RWPE2 (cell line): ENCODE measurements around the gene FAM187B.

Experiments used
- ATAC-seq: fragments of 200-7000 bp; cut with Tn5 transposase; 3 replicates; pipeline ENCODE4 v1.9.1; 2021; ENCODE audit warnings: low read depth
- DNase-seq: peaks from one replicate; pipeline ENCODE4 v3.0.0-alpha.2; 2020; ENCODE audit warnings: low spot score
- H3K27ac ChIP-seq: fragments of 450-650 bp; 2 replicates; pipeline ENCODE4 v1.5.1; 2017; ENCODE audit warnings: mild to moderate bottlenecking; ENCODE audit not compliant: poor library complexity, severe bottlenecking
- H3K27me3 ChIP-seq: fragments of 250-450 bp; sonication (Bioruptor Pico); 2 replicates; pipeline ENCODE4 v1.5.1; 2021; ENCODE audit warnings: mild to moderate bottlenecking, moderate library complexity; ENCODE audit not compliant: insufficient read depth, poor library complexity, severe bottlenecking
- H3K36me3 ChIP-seq: fragments of 250-450 bp; sonication (Bioruptor Pico); 2 replicates; pipeline ENCODE4 v1.5.1; 2020; ENCODE audit warnings: low read depth, mild to moderate bottlenecking, moderate library complexity
- H3K4me1 ChIP-seq: fragments of 250-450 bp; sonication (Bioruptor Pico); 2 replicates; pipeline ENCODE4 v1.5.1; 2021; ENCODE audit warnings: mild to moderate bottlenecking, moderate library complexity; ENCODE audit not compliant: insufficient read depth, poor library complexity, severe bottlenecking
- H3K4me3 ChIP-seq: fragments of 250-450 bp; sonication (Bioruptor Pico); 2 replicates; pipeline ENCODE4 v1.5.1; 2021; ENCODE audit warnings: mild to moderate bottlenecking, moderate library complexity; ENCODE audit not compliant: severe bottlenecking
- H3K9me3 ChIP-seq: fragments of 250-450 bp; sonication (Bioruptor Pico); 2 replicates; pipeline ENCODE4 v1.5.1; 2021; ENCODE audit warnings: mild to moderate bottlenecking, moderate library complexity; ENCODE audit not compliant: severe bottlenecking
- CTCF ChIP-seq: fragments of 450-650 bp; IDR thresholded peaks from one replicate; pipeline ENCODE4 v1.5.1; 2017; ENCODE audit warnings: mild to moderate bottlenecking, moderate library complexity; ENCODE audit not compliant: poor library complexity, severe bottlenecking

FAM187B gene

DNA sequence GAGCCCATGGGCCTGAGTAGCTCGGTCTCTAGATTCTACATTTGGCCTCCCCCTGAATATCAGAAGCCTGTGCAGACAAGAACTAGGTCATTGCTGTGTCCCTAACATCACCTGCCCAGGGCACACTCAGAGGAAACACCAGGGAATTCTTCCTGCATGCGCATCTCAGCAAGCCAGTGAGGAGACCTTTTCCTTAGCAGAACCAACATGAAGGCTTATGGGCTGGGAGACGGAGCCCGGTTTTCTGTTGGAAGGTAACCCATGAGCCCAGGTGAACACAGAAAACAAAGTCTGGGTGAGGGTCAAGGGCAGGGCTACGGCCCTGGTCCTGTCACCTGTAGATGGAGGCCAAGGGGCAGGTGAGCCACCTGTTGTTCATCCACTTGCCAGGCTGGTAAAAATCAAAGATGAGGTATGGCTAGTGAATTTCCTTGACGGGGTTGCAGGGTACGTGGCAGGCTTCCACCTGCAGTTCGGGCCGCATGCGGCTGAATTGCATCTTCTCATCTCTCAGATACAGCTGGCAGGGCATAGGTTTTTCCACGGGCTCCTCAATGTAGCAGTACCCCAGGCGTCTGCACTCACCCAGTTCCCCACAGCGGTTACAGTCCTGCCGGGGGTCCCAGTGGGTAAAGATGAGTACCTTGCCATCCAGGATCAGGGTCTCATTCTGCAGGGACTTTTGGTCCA, 3.6 kb upstream of the FAM187B start:
- H3K9me3 ChIP-seq, result no peaks in the 10 kb centered on the region
- H3K27me3 ChIP-seq, result peaks cover 2% of the 10 kb centered on the region
- H3K4me3 ChIP-seq, result no peak overlapping the region
- no peak overlapping the region for H3K27ac ChIP-seq
- no peaks in the 10 kb centered on the region for H3K36me3 ChIP-seq
- TF ChIP-seq CTCF, result no peak
- ATAC-seq (no peak), DNase-seq (no peak)
- no peaks in the 10 kb centered on the region for H3K4me1 ChIP-seq

DNA sequence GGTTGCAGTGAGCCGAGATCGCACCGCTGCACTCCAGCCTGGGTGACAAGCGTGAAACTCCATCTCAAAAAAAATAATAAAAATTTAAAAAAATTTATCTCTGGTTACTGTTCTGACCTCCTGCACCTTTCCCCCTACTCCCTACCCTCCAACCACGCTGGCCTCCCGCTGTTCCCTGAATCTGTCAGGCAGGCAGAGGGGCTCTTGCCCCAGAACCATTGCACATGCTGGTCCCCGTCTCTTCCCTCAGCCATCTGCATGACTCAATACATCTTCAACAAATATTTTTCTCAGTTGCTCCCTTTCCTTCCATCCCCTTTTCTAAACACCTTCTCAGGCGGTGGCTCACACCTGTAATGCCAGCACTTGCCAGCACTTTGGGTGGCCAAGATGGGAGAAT, 1.1 kb upstream of the FAM187B start:
- ATAC-seq, result no peak
- Histone ChIP-seq H3K27ac (no peak overlapping the region), H3K27me3 (peaks cover 2% of the 10 kb centered on the region), H3K9me3 (no peaks in the 10 kb centered on the region), H3K4me3 (no peak overlapping the region), H3K36me3 (no peaks in the 10 kb centered on the region), H3K4me1 (no peaks in the 10 kb centered on the region)
- no peak for DNase-seq
- no peak for TF ChIP-seq CTCF

- DNase-seq (no peak), ATAC-seq (no peak)
- peaks cover 2% of the 10 kb centered on the region for H3K27me3 ChIP-seq
- no peaks in the 10 kb centered on the region for H3K4me1 ChIP-seq
- TF ChIP-seq CTCF, result no peak
- H3K9me3 ChIP-seq, result no peaks in the 10 kb centered on the region
- H3K4me3 ChIP-seq, result no peak overlapping the region
- no peaks in the 10 kb centered on the region for H3K36me3 ChIP-seq
- no peak overlapping the region for H3K27ac ChIP-seq
Observed at GRCh38 chr19:35226748-35227147, 1.8 kb downstream of the FAM187B start.

DNA sequence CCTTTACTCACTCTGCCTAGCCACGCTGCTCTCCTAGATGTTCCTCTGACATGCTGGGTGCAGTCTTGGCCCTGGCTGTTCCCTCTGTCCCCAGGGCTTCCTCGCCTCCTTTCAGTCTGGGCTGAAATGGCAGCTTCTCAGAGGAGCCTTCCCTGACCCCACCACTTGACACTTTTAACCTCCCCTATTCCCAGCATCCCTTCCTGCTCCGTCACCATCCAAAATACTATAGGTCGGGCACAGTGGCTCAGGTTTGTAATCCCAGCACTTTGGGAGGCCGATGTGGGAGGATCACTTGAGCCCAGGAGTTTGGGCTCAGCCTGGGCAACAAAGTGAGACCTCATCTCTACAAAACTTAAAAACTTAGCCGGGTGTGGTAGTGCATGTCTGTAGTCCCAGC, 2.6 kb downstream of the FAM187B start:
- no peaks in the 10 kb centered on the region for H3K9me3 ChIP-seq
- H3K4me3 ChIP-seq, result no peak overlapping the region
- H3K27me3 ChIP-seq, result peaks cover 2% of the 10 kb centered on the region
- H3K27ac ChIP-seq, result no peak overlapping the region
- no peaks in the 10 kb centered on the region for H3K4me1 ChIP-seq
- H3K36me3 ChIP-seq, result no peaks in the 10 kb centered on the region
- TF ChIP-seq CTCF, result no peak
- ATAC-seq (no peak), DNase-seq (no peak)

GRCh38 chr19:35224681-35225571, 3.6 kb downstream of the FAM187B start:
- DNase-seq, result no peak
- Histone ChIP-seq H3K4me3 (no peak overlapping the region), H3K27ac (no peak overlapping the region), H3K4me1 (no peaks in the 10 kb centered on the region), H3K27me3 (no peaks in the 10 kb centered on the region), H3K9me3 (no peaks in the 10 kb centered on the region), H3K36me3 (no peaks in the 10 kb centered on the region)
- TF ChIP-seq CTCF, result no peak
- ATAC-seq, result no peak
